Epithelial cell of esophagus (primary cell): Measurements from ENCODE around the gene F10.

Experiments used
- DNase-seq: peaks from one replicate; pipeline ENCODE4 v3.0.0; 2010; ENCODE audit warnings: low read depth
- H3K4me3 ChIP-seq: 2 replicates; pipeline ENCODE4 v1.5.1; 2011; ENCODE audit warnings: mild to moderate bottlenecking, low read length, control low read depth
- CTCF ChIP-seq: IDR thresholded peaks from 2 replicates; pipeline ENCODE4 v1.5.1; 2011; ENCODE audit warnings: low read depth, mild to moderate bottlenecking, low read length, control low read depth, inconsistent platforms; ENCODE audit not compliant: insufficient read depth; ENCODE audit errors: missing control alignments

F10 gene

GRCh38 chr13:113153810-113154748 lies 31.5 kb downstream of the F10 start:
- DNase-seq = peak; percentile 58
- no peak for TF ChIP-seq CTCF
- peak overlapping the region; percentile 48 for H3K4me3 ChIP-seq

- H3K4me3 ChIP-seq = no peak overlapping the region
- TF ChIP-seq CTCF = no peak
- DNase-seq = no peak
Measured at GRCh38 chr13:113155201-113155600, 32.6 kb downstream of the F10 start.

GRCh38 chr13:113155982-113156655 lies 33.5 kb downstream of the F10 start:
- H3K4me3 ChIP-seq = no peak overlapping the region
- no peak for DNase-seq
- no peak for TF ChIP-seq CTCF

GRCh38 chr13:113157206-113157928 lies 34.8 kb downstream of the F10 start:
- TF ChIP-seq CTCF = no peak
- no peak overlapping the region for H3K4me3 ChIP-seq
- no peak for DNase-seq

- DNase-seq = no peak
- H3K4me3 ChIP-seq = no peak within 1 kb of the TSS
- TF ChIP-seq CTCF = no peak
Measured at GRCh38 chr13:113157929-113158747, 35.5 kb downstream of the F10 start, which contains the start of gene PROZ. Gene PROZ (plus strand): TSS chr13:113158648. CDS start chr13:113158661, 13 bp downstream.

GRCh38 chr13:113158946-113159345 lies 36.3 kb downstream of the F10 start:
- DNase-seq = no peak
- H3K4me3 ChIP-seq = no peak overlapping the region
- TF ChIP-seq CTCF = no peak
